GM18507 (cell line): ENCODE data around the gene UQCRQ.
"Not testable (repeated sequence)": the region's sequence is repeated elsewhere in the genome, so short reads cannot be mapped to it uniquely, and the experiment has no call there.

Experiments used
- DNase-seq: peaks from one replicate; pipeline ENCODE4 v3.0.0; 2011; ENCODE audit warnings: low read depth; ENCODE audit not compliant: insufficient read length; ENCODE audit errors: extremely low spot score
- FAIRE-seq: peaks from 2 replicates; lab custom pipeline; 2011; peaks lifted over from hg19 to GRCh38; lab: Jason Lieb, UNC

Gene UQCRQ

DNA sequence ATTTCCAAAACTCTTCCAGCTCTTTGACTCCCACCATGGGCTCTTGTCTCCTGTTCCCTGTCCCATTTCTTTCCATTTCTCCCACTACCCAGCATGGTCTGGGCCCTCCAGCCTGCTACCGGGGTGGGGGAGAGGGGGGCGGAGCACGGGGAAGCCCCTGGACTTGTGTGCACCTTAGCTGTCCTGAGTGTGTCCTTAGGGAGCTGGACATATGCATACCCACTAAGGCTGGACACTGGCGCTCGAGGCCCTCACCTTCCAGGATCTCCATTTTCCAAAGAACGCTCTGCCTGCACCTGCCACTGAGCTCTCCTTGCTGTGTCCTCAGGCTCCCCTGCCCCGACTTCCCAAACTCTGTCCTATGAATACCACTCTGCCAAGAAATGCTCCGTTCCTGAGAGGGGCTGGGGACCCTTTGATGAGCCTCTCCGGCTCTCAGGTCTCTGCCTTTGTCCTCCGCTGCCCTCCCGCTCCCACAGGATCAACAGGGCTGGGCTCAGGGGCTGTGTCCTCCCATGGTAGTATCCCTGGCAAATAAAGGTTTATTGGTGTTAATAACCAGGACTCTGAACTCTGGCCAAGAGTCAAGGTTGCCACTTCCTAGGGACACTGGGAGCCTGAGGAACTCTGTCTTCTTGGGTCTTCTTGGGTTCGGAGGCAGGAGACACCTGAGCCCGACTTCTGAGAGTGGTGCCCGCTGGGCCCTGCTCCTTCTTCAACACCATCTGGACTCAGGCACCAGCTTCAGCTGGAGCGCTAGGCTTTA, 35.2 kb upstream of the UQCRQ start:
- DNase-seq, result no peak
- no peak for FAIRE-seq

DNA sequence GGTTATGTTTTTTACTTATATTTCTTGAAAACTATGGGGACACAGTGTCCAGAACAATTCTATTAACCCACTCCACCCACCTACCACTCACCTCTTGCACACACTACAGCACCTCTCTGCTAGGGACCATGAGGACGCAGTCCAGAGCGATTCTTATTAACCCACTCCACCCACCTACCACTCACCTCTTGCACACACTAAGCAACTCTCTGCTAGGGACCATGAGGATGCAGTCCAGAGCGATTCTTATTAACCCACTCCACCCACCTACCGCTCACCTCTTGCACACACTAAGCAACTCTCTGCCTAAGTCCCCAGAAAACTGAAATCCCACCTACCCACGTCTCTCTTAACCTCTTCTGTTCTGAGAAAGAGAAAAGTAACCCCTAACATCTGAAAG, 33.8 kb upstream of the UQCRQ start:
- no peak for FAIRE-seq
- DNase-seq, result no peak

GRCh38 chr5:132834057-132834456, 32.4 kb upstream of the UQCRQ start:
- FAIRE-seq (no peak), DNase-seq (no peak)

GRCh38 chr5:132836852-132837251, 29.6 kb upstream of the UQCRQ start:
- DNase-seq (no peak), FAIRE-seq (no peak)

GRCh38 chr5:132837868-132838267, 28.6 kb upstream of the UQCRQ start:
- no peak for DNase-seq
- FAIRE-seq, result no peak

DNA sequence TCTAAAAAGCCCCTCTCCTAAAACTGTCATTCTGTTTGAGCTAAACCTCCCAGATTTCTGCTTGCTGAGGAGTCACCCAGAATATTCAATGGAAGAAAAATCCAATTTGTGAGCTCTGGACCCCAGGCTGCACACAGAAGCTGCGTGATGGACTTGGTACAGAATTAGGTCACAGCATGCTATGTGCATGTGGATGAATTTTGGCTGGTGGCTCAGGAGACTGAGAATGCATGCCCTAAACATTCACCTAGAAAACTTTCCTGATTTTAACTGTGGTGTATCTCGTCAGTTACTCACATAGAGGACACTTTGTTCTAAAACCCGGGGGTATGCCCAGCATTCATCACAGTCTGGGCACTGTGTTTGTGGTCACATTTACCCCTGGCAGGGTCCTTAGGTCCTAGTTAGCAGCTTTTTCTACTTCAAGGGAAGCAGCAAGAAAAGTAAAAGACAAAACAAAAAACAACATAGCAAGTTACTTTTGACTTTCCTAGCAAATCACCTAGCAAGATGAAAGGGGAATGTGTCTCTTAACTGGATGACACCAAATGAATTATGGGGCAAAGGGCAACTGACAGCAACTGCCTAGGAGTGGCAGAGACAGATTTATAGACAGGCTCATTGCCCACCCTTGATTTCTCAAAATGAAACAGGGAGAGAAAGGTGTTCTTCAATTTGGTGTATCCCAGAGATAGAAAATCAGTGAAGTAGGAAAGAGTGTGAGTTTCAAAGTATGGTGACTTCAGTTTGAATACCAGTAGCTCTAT, 27.7 kb upstream of the UQCRQ start:
- no peak for DNase-seq
- no peak for FAIRE-seq

- DNase-seq (no peak), FAIRE-seq (no peak)
Observed at GRCh38 chr5:132839426-132840301, 26.8 kb upstream of the UQCRQ start.

DNA sequence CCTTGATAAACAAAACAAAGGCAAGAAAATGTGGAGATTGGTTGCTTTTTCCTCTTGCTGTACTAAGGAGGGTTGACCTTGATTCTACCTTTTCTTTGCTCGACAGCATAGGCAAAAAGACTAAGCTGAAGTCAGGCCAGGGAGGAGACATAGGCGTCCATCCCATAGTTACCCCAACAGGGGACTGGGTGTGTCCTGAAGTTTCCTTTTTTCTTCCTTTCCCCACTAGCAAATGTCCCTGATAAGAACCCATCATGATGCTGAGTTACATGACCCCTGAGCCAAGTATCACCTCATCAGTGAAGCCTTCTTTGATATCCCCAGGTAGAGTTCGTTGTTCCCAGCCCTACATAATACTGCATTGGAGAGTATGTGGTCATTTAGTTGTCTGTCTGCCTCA, 26.1 kb upstream of the UQCRQ start:
- FAIRE-seq, result no peak
- DNase-seq, result no peak

- no peak for DNase-seq
- no peak for FAIRE-seq
Observed at GRCh38 chr5:132840896-132841295, 25.5 kb upstream of the UQCRQ start.

DNA sequence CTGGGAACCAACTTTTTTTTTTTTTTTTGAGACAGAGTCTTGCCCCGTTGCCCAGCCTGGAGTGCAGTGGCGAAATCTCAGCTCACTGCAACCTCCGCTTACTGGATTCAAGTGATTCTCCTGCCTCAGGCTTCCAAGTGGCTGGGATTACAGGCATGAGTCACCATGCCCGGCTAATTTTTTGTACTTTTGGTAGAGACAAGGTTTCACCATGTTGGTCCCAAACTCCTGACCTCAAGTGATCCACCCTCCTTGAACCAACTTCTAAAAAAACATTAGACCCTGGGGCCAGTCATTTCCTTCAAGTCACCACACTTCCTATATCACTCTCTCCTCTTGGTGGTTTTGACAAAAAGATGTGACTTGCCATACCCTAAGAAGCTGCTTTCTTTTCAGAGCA, 25.1 kb upstream of the UQCRQ start:
- DNase-seq (no peak), FAIRE-seq (no peak)

DNA sequence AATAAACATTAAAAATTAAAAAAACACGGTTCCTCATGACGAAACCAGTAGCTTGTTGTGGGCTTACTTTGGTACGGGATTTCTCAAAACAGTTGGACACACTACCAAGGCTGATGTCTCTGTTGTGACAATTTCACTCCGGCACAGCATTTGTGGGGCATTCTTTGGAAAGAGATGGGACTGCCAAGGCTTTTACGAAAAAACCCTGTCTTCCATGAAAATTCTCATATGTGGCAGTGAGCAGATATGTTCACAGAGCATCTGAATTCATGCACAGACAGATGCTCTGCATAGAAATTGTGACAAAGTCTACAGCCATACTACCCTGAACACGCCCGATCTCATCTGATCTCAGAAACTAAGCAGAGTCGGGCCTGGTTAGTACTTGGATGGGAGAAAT, 18.2 kb upstream of the UQCRQ start:
- DNase-seq (no peak), FAIRE-seq (no peak)

DNA sequence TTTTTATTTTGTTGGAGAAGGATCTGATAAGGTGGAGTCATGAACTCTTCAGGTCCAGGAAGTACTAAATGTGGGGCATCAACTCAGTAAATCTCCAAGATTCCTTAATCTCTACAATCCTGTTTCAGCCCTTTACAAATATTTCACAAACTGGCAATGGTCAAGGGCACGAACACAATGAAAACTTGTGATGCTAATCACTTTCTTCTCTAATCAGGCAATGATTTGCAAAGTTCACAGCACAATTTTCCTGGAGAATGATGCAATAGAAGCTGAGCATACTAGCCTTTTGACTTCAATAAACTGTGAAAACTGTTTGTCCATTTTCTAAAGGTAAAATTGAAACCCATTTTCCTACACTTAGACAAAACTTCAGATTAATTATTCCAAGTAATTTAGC, 17.1 kb upstream of the UQCRQ start:
- FAIRE-seq (no peak), DNase-seq (no peak)

DNA sequence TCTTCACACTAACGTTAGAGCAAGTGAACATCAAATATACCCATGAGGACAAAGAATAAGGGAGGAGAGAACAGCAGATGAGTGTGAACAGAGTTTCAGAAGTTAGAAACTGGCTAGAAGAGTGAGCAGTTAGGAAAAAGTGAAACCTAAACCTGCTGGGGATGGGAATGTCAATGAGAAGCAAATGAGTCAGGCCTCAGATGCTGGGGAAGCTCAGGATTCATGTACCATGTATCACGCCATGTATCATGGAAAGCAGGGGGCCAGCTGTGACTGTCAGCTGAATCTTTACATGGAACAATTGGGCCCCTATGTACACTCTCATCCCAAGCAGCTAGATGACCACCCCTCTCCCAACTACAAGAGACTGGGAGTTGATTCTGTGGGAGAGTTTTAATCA, 16.4 kb upstream of the UQCRQ start:
- FAIRE-seq, result no peak
- DNase-seq, result no peak

GRCh38 chr5:132853323-132853722, 13.1 kb upstream of the UQCRQ start:
- FAIRE-seq, result no peak
- no peak for DNase-seq

DNA sequence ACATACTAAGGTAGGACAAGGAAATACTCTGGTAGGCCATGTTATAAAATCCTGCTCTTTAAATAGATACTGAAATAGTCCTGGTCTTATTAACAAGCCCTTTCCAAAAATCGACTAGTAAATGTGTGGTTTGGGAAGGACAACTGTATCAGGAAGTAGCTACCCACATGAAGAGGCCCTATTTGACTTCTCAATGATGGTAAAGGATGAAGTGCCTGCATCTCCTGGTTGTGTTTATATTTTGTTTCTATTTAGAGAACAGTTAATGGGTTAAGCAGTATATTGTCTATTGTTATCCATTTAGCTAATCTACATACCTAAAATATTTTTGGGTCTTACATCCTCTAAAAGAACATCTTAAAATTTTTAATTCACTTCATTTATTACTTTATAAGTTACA, 12.7 kb upstream of the UQCRQ start:
- no peak for DNase-seq
- no peak for FAIRE-seq

DNA sequence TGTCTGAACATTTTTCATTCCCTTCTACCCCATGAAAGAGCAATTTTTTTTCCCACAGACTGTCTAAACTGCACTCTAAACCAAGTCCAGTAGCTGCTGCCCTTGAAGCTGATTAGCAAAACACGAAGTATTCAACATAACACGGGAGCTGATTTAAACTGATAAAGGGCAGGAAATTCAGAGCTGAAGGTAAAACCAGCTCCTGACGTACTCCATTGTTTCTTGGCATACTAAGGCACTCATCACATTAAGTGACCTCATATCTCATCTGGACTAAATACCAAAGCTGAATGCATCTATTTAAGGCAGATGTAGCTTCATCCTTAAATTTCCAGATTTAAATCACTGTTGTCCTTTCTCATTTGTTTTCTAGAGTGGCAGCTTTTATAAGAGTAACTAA, 12.1 kb upstream of the UQCRQ start:
- DNase-seq (no peak), FAIRE-seq (no peak)

- FAIRE-seq, DNase-seq: not testable (repeated sequence)
Observed at GRCh38 chr5:132854992-132855391, 11.4 kb upstream of the UQCRQ start.

GRCh38 chr5:132856011-132856410, 10.4 kb upstream of the UQCRQ start:
- FAIRE-seq, result no peak

GRCh38 chr5:132859889-132860437, 6.5 kb upstream of the UQCRQ start:
- FAIRE-seq (no peak), DNase-seq (no peak)

More at GRCh38 chr5:132856011-132856410, 10.4 kb upstream of the UQCRQ start:
- DNase-seq, result no peak

GRCh38 chr5:132860742-132861141, 5.7 kb upstream of the UQCRQ start:
- no peak for DNase-seq
- no peak for FAIRE-seq
